Keratinocyte (primary cell): ENCODE data around the gene MORC4. TPM values are rescaled to one million over a fixed set of nuclear protein-coding genes. Genes with fewer than 3 reads are reported as not detected.

ENCODE experiments used
- DNase-seq: peaks from one replicate; pipeline ENCODE4 v3.0.0-alpha.2; 2011; ENCODE audit warnings: low read depth, missing footprints, low spot score
- FAIRE-seq: peaks from 2 replicates; lab custom pipeline; 2011; peaks lifted over from hg19 to GRCh38; lab: Jason Lieb, UNC
- H2AFZ ChIP-seq: 2 replicates; pipeline ENCODE4 v1.6.0; 2012; ENCODE audit warnings: low read length, control low read depth, inconsistent platforms; ENCODE audit not compliant: control insufficient read depth
- H3K27ac ChIP-seq: 2 replicates; pipeline ENCODE4 v1.5.1; 2011; ENCODE audit warnings: low read length; ENCODE audit not compliant: control insufficient read depth, insufficient read depth
- H3K27me3 ChIP-seq: 3 replicates; pipeline ENCODE4 v1.6.0; 2011; ENCODE audit warnings: low read length; ENCODE audit not compliant: control insufficient read depth, insufficient read depth; ENCODE audit errors: extremely low read depth
- H3K36me3 ChIP-seq, 2 experiments: 2 replicates in 1 of 2; 3 replicates in 1 of 2; pipeline ENCODE4 v1.5.1; 2011; ENCODE audit warnings: low read length in 2 of 2, mild to moderate bottlenecking in 1 of 2; ENCODE audit not compliant: control insufficient read depth in 2 of 2, insufficient read depth in 2 of 2; ENCODE audit errors: extremely low read depth in 1 of 2
- H3K4me1 ChIP-seq: 3 replicates; pipeline ENCODE4 v1.5.1; 2011; ENCODE audit warnings: low read length; ENCODE audit not compliant: control insufficient read depth, insufficient read depth; ENCODE audit errors: extremely low read depth
- H3K4me2 ChIP-seq: 3 replicates; pipeline ENCODE4 v1.6.0; 2011; ENCODE audit warnings: low read depth, low read length; ENCODE audit not compliant: control insufficient read depth, insufficient read depth; ENCODE audit errors: extremely low read depth
- H3K4me3 ChIP-seq, 3 experiments: fragments of 200-600 bp in 1 of 3; sonication (generic) in 1 of 3; 2 replicates in 2 of 3; 3 replicates in 1 of 3; pipeline ENCODE4 v1.5.1; 2011 to 2016; ENCODE audit warnings: low read length in 3 of 3, mild to moderate bottlenecking in 3 of 3, control low read depth in 2 of 3, inconsistent platforms in 1 of 3, low read depth in 1 of 3, mixed read lengths in 1 of 3, mixed run types in 1 of 3, moderate library complexity in 1 of 3; ENCODE audit not compliant: control insufficient read depth in 2 of 3, insufficient read depth in 2 of 3; ENCODE audit errors: extremely low read depth in 1 of 3
- H3K79me2 ChIP-seq: 2 replicates; pipeline ENCODE4 v1.6.0; 2012; ENCODE audit warnings: low read length; ENCODE audit not compliant: control insufficient read depth, insufficient read depth
- H3K9ac ChIP-seq: 3 replicates; pipeline ENCODE4 v1.6.0; 2011; ENCODE audit warnings: low read length; ENCODE audit not compliant: control insufficient read depth, insufficient read depth; ENCODE audit errors: extremely low read depth
- H3K9me1 ChIP-seq: 3 replicates; pipeline ENCODE4 v1.6.0; 2011; ENCODE audit warnings: low read length; ENCODE audit not compliant: control insufficient read depth, insufficient read depth; ENCODE audit errors: extremely low read depth
- H3K9me3 ChIP-seq: 2 replicates; pipeline ENCODE4 v1.5.1; 2012; ENCODE audit warnings: low read depth, low read length; ENCODE audit not compliant: control insufficient read depth
- H4K20me1 ChIP-seq: 3 replicates; pipeline ENCODE4 v1.6.0; 2011; ENCODE audit warnings: low read length; ENCODE audit not compliant: control insufficient read depth, insufficient read depth; ENCODE audit errors: extremely low read depth
- CTCF ChIP-seq, 3 experiments: IDR thresholded peaks in 1 of 3; conservative IDR thresholded peaks in 1 of 3; optimal IDR thresholded peaks in 1 of 3; 2 replicates in 2 of 3; 3 replicates in 1 of 3; pipeline versions ENCODE3 to v1.5.1; 2011; ENCODE audit warnings: low read length in 3 of 3, mild to moderate bottlenecking in 3 of 3, moderate library complexity in 2 of 3, control low read depth in 1 of 3, inconsistent platforms in 1 of 3; ENCODE audit not compliant: insufficient read depth in 2 of 3; ENCODE audit errors: extremely low read depth in 1 of 3
- EZH2 ChIP-seq: IDR thresholded peaks from one replicate; pipeline ENCODE4 v1.6.1; 2012; ENCODE audit warnings: inconsistent platforms, mild to moderate bottlenecking, low read length, moderate library complexity
- dilution Hi-C: fragments of 300-500 bp; cut with MboI; formaldehyde crosslinking; loops from one replicate; pipeline ENCODE4 v1.7.0; 2020; ENCODE audit warnings: low sequenced_read_pairs; ENCODE audit not compliant: extremely low pct_ligation_motif_present
- polyA plus RNA-seq, 5 experiments: library from polyadenylated mRNA; depleted of rRNA in 3 of 5; stranded (reverse) in 3 of 5; stranded (forward) in 1 of 5; unstranded in 1 of 5; fragments of >200 nt; gene quantifications; 1 replicate in 1 of 5; 2 replicates in 3 of 5; 3 replicates in 1 of 5; pipeline versions ENCODE4 v1.2.1 to v1.2.3, GENCODE V29; 2011 to 2012; ENCODE audit warnings: missing spikeins in 2 of 5, low read depth in 1 of 5, low replicate concordance in 1 of 5

Gene MORC4
- polyA plus RNA-seq, 1 donor (not counting 4 experiments of a cell fraction or from before 2014, with no cell fraction given), result 21.0 TPM

GRCh38 chrX:106955004-106955772 lies 44.8 kb downstream of the MORC4 start:
- Histone ChIP-seq H3K27me3 (no peaks in the 10 kb centered on the region), H3K27ac (no peak overlapping the region), H3K36me3 (peaks cover 0 to 4% of the 10 kb centered on the region in 2 experiments), H2AFZ (no peak overlapping the region), H3K4me3 (no peak overlapping the region), H4K20me1 (no peaks in the 10 kb centered on the region), H3K9me1 (no peaks in the 10 kb centered on the region), H3K79me2 (no peaks in the 10 kb centered on the region), H3K9ac (no peak overlapping the region), H3K4me1 (no peaks in the 10 kb centered on the region), H3K4me2 (no peak overlapping the region), H3K9me3 (no peaks in the 10 kb centered on the region)
- TF ChIP-seq CTCF (optimal IDR thresholded peaks at IDR 0.05 in 1 of 3, IDR thresholded peaks at IDR 0.05 in 1 of 3, conservative IDR thresholded peaks at IDR 0.05 in 1 of 3; ENCODE audit: extremely low read depth in 1 of 3, insufficient read depth in 2 of 3, low read length in 3 of 3) (no peak), EZH2 (no peak)
- dilution Hi-C loops, result no loop called here
- DNase-seq (no peak), FAIRE-seq (no peak)

- no peaks in the 10 kb centered on the region for H3K9me3 ChIP-seq
- H3K4me3 ChIP-seq, result no peak overlapping the region
- peaks cover 0 to 4% of the 10 kb centered on the region in 2 experiments for H3K36me3 ChIP-seq
- H3K27me3 ChIP-seq, result no peaks in the 10 kb centered on the region
- no peak for TF ChIP-seq CTCF (optimal IDR thresholded peaks at IDR 0.05 in 1 of 3, IDR thresholded peaks at IDR 0.05 in 1 of 3, conservative IDR thresholded peaks at IDR 0.05 in 1 of 3; ENCODE audit: extremely low read depth in 1 of 3, insufficient read depth in 2 of 3, low read length in 3 of 3)
- DNase-seq (no peak), FAIRE-seq (no peak)
- H3K79me2 ChIP-seq, result no peaks in the 10 kb centered on the region
- dilution Hi-C loops, result no loop called here
- no peaks in the 10 kb centered on the region for H3K4me1 ChIP-seq
- no peaks in the 10 kb centered on the region for H3K9me1 ChIP-seq
- H3K27ac ChIP-seq, result no peak overlapping the region
- H3K4me2 ChIP-seq, result no peak overlapping the region
- H3K9ac ChIP-seq, result no peak overlapping the region
- no peak overlapping the region for H2AFZ ChIP-seq
- H4K20me1 ChIP-seq, result no peaks in the 10 kb centered on the region
These were observed 46.0 kb downstream of the MORC4 start for GRCh38 chrX:106954041-106954440.
